SK-N-DZ (cell line): ENCODE data around the gene DNAJC5.
"Not testable (repeated sequence)": the region's sequence is repeated elsewhere in the genome, so short reads cannot be mapped to it uniquely, and the experiment has no call there.

Source experiments
- DNase-seq: peaks from one replicate; pipeline ENCODE4 v3.0.0-alpha.2; 2015; ENCODE audit warnings: low spot score

DNAJC5 gene

DNA sequence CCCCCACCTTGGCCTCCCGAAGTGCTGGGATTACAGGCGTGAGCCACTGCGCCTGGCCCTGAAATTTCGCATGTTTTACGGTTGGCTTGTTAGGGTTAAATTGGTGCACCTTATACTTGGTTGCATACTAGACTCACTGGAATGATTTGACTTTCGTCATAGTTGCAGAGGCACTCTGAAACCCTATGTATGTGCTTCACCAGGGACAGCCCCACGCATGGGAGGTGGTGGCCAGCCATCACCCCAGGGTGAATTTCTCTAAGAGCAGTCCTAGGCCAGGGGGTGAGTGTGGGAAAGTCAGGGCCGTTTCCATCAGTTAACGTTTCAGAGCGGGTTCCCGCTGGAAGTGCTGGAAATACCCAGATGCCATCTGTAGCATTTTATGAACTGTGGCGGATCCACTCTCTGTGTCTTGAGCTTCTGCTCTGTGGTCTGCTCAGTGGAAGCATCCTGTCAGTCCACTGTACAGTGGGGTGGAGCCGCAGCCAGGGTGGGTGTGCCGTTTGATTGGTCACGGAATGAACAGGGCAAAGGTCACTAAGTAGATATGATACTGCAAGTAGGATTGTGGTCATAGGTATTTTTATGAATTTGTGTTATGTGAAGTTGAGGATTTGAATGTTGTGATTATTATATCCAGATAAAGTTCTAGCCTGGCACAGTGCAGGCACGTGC lies 13.2 kb downstream of the DNAJC5 start:
- DNase-seq, result no peak

GRCh38 chr20:63911176-63911575 lies 16.2 kb downstream of the DNAJC5 start:
- no peak for DNase-seq

DNA sequence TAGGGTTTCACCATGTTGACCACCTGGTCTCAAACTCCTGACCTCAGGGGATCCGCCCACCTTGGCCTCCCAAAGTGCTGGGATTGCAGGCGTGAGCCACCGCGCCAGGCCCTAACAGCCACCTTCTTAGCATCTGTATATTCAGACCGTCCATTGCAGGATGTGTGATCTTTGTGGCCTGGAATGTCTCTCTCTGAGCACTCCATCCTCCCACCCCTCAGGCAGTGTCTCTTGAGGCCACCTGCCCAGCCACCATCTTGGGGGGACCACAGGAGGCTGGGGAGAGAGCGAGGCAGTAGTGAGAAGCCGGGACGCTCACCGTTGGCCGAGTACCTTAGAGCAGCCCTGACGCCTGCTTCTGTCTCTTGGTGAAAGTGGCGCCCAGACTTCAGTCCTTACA lies 18.8 kb downstream of the DNAJC5 start:
- no peak for DNase-seq

GRCh38 chr20:63915471-63915870 lies 20.5 kb downstream of the DNAJC5 start:
- no peak for DNase-seq

- not testable (repeated sequence) for DNase-seq
These were observed 21.5 kb downstream of the DNAJC5 start for GRCh38 chr20:63916371-63916939.

DNA sequence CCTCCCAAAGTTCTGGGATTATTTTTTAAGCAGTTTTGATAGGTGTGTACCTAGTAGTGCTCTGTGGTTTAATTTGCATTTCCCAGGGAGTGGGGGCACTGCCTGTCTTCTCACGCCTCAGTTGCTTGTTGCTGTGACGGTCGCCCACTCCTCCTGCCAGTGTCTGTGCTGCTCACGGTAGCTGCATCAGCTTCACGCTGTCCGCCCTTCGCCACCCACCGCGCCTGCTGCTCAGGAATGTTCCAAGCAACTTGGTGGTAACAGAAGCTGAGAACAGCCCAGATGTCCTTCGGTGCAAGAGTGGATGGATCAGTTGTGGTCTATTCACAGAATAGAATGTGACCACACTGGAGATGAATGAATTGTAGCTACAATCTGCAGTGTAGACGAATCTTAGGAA lies 22.9 kb downstream of the DNAJC5 start:
- DNase-seq, result no peak

DNA sequence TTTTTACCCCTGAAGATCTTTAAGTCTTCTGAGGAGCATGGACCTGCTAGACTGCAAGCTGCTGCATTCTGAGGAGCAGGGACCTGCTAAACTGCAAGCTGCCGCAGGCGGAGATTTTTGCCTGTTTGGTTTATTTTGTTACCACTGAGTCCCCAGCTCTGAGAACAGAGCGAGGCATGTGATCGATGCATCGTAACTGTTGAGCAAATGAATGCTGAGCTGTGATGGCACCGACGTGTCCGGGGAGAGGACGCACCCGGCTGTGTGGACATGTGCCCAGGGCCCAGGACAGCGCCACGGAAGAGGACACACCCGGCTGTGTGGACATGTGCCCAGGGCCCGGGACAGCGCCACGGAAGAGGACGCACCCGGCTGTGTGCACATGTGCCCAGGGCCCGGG lies 24.2 kb downstream of the DNAJC5 start:
- DNase-seq, result no peak

- DNase-seq, result no peak
These were observed 25.3 kb downstream of the DNAJC5 start for GRCh38 chr20:63920226-63920625.

- no peak for DNase-seq
These were observed 28.7 kb downstream of the DNAJC5 start for GRCh38 chr20:63923651-63924050.

DNA sequence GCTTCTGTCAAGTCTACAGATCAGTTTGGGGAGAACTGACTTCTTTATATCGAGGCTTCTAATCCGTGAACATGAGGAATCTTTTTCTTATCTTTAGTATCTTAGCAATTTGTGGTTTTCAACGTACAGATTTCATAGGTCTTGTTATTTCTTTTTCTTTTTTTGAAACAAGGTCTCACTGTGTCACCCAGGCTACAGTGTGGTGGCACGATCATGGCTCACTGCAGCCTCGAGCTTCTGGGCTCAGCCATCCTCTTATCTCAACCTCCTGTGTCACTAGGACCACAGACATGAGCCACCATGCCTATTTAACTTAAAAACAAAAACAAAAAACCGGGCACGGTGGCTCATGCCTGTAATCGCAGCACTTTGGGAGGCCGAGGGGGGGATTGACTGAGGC lies 29.3 kb downstream of the DNAJC5 start:
- no peak for DNase-seq

DNA sequence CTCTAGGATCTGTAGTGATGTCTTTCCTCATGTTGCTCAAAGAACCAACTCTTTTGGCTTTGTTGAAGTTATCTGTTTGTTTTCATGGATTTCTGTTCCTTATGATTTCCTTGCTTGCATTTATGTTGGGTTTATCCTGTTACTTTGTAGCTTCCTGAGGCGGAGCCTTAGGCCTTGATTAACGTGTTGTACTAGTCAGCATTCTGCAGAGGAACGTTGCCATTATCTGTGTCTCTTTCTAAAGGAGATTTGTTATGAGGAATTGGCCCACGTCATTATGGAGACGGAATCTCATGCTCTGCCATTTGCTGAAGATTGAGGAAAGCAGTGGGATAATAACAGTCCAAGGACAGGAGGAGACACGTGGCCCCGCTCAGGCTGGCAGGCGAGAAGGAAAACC lies 31.4 kb downstream of the DNAJC5 start:
- DNase-seq, result no peak

DNA sequence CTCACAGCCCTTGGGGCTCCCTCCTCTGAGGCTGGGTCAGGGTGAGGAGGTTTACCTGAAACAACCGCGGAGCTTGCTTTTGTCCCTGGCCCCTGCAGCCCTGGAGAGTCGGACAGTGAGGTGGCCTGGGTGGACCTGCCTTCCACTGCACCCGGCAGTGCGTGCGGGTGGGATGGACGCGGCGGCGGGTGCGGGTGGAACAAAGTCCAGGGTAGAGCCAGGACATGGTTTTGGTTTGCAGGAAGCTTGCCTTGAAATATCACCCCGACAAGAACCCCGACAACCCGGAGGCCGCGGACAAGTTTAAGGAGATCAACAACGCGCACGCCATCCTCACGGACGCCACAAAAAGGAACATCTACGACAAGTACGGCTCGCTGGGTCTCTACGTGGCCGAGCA lies 34.1 kb downstream of the DNAJC5 start:
- no peak for DNase-seq

DNA sequence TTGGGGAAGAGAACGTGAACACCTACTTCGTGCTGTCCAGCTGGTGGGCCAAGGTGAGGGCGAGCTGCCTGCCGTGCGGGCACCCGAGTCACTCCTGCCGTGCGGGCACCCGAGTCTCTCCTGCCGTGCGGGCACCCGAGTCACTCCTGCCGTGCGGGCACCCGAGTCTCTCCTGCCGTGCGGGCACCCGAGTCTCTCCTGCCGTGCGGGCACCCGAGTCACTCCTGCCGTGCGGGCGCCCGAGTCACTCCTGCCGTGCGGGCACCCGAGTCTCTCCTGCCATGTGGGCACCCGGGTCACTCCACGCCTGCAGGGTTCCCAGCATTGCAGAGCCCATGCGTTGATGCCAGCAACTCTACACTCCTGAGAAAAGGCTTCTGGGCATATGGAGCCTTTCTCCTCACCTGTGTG lies 34.6 kb downstream of the DNAJC5 start:
- DNase-seq, result not testable (repeated sequence)

GRCh38 chr20:63930971-63931553 lies 36.1 kb downstream of the DNAJC5 start:
- DNase-seq, result no peak

DNA sequence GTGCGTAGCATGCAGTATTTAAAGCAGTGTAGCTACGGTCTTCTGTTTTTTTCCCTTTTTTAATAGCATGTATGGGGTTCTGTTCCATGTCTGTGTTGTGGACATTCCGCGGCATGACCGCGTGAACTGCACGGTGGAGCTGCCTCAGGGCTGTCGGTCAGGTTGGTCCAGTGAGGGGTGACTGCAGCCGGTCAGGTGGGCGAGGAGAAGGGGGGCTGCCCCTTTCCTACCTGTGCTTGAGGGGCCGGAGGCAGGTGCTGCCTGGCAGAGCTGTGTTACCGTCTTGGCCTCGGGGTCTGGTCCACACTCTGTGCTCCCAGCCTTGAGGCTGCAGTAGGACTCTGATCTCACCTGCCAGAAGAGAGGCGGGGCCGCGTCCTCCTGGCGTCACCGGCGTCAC lies 36.8 kb downstream of the DNAJC5 start:
- DNase-seq, result no peak

GRCh38 chr20:63932606-63933160 lies 37.8 kb downstream of the DNAJC5 start:
- no peak for DNase-seq

GRCh38 chr20:63933646-63934045 lies 38.7 kb downstream of the DNAJC5 start:
- no peak for DNase-seq

GRCh38 chr20:63934271-63935068 lies 39.5 kb downstream of the DNAJC5 start:
- no peak for DNase-seq

GRCh38 chr20:63935447-63935846 lies 40.5 kb downstream of the DNAJC5 start:
- no peak for DNase-seq

- no peak for DNase-seq
These were observed 42.7 kb downstream of the DNAJC5 start for GRCh38 chr20:63937596-63937995.

- no peak for DNase-seq
These were observed 44.4 kb downstream of the DNAJC5 start for GRCh38 chr20:63939061-63939935.
